GM18907 (cell line): ENCODE results near the gene GOT2.
"Not testable (repeated sequence)": the region's sequence is repeated elsewhere in the genome, so short reads cannot be mapped to it uniquely, and the experiment has no call there.

Experiments used
- ATAC-seq: cut with Tn5 transposase; IDR thresholded peaks from one replicate; pipeline ENCODE4 v1.9.1; 2021; ENCODE audit warnings: mild to moderate bottlenecking, moderate library complexity; ENCODE audit not compliant: unreplicated experiment

The GOT2 gene

DNA sequence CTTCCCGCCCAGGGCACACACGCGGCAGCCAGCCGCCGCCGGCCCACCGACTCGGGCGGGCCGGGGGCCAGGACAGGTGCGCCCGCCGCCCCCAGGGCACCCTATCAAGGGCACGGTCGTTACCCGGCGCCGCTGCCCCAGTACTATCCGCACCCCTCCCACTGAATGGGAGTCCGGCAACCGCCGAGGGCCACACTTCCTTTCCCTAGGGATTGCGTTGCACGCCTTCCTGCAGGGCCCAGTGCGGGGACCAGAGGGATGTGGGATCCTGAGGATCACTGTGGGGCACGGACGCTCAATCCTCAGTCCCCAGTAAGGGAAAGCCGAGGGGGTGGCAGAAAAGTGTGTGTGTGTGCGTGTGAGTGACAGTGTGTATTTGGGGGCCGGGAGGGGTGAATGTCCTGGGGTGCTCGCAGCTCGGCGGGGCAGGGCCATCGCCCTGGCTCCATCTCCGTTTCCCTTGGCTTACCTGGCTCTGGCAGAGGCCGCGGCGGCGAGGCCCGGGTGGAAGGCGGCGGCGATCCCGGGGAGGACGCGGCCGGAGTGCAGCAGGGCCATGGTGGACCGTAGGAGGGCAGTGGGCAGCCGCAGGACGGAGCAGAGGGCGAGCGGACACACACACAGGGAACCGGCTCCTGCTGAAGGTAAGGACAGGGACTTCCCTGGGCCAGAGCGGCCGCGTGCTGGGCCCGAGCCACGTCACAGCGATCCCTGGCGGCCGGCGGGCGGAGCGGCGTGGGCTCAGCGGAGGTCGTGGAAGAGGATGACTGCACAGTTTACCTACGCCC, at the start of gene GOT2:
Gene GOT2, minus strand, starts transcription at position 646 of the 788 bp plus-strand sequence. Its CDS starts 88 bp downstream, at position 558.
- ATAC-seq: peak; percentile 94

DNA sequence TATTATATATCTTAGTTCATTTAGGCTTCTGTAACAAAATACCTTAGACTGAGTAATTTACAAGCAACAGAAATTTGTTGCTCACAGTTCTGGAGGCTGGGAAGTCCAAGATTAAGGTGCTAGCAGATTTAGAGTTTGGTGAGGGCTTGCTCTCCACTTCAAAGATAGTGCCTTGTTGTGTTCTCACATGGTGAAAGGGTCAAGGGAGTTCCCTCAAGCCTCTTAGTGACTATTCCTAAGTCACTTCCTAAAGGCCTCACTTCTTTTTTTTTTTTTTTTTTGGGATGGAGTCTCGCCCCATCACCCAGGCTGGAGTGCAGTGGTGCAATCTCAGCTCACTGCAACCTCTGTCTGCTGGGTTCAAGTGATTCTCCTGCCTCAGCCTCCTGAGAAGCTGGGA, 45.2 kb upstream of the GOT2 start:
- ATAC-seq: not testable (repeated sequence)

DNA sequence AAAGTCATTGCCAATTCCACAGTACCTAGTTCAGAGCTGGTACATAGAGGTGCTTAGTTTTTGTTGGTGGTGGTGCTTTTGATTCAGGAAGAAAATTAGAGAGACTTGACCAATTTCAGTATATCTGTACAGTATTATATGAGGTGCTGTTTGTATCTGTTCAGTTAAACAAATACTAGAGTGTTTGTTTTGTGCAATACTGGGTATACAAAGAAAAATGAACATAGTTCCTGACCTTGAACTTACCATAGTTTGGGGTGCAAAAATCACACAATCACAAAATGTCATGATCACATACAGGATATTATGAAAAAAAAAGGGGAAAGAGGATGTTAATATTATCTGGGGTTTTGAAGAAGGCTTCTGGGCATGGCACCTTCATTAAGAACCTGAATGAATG, 39.8 kb upstream of the GOT2 start:
- ATAC-seq: no peak

DNA sequence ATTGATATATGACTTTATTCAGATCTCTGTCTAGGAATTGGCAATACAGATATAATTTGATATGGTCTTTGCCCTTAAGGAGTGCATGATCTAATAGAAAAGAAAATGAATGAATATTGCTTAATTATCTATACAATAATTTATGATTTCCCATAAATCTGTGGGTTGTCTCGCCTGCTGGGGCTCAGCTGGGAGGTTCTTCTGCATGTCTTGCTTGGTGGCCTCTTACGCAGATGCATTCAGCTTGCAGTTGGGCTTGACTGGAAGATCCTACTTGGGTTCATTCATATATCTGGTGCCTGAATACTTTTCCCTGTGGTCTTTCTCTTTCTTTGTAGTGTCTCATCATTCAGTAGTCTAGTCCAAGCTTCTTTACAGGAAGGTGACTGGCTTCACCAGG, 34.0 kb upstream of the GOT2 start:
- no peak for ATAC-seq

DNA sequence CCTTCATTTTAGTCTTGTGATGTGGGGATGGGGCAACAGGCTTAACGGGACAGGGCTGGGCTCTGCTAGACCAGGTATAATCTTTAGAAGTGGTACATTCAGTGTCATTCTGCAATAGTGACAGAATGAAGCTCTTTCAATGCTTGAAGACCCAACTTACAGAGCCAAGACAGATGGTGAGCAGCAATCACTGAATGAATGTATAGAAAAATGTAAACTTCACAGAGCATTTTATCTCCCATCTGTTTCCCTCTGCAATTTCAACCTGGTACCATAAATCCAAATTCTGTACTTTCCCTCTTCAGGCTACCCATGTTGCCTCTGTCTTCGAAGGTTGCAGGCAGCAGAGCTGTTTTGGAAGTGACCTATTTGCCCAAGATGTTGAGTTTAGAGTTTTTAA, 33.5 kb upstream of the GOT2 start:
- no peak for ATAC-seq

DNA sequence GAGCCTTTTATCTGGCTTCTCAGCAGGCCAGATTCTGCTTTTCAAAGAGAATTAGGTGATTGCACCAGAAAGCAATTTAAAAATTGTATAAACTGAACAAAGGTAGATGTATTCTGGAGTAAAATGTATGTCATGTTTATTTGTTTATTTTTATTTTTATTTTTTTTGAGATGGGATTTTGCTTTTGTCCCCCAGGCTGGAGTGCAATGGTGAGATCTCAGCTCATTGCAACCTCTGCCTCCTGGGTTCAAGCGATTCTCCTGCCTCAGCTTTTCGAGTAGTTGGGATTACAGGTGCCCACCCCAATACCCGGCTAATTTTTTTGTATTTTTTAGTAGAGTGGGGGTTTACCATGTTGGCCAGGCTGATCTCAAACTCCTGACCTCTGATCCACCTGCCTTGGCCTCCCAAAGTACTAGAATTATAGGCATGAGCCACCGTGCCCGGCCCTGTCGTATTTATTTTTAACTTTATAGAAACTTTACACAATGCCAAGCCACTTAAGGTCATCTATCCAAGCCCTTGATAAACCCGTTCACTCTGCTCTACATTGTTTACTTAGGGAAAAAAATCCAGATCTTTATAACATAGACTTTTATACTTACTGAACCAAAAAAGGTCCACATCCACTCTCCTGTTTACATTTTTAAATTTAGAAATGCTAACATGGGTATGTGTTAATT, 22.7 kb upstream of the GOT2 start:
- ATAC-seq: no peak

DNA sequence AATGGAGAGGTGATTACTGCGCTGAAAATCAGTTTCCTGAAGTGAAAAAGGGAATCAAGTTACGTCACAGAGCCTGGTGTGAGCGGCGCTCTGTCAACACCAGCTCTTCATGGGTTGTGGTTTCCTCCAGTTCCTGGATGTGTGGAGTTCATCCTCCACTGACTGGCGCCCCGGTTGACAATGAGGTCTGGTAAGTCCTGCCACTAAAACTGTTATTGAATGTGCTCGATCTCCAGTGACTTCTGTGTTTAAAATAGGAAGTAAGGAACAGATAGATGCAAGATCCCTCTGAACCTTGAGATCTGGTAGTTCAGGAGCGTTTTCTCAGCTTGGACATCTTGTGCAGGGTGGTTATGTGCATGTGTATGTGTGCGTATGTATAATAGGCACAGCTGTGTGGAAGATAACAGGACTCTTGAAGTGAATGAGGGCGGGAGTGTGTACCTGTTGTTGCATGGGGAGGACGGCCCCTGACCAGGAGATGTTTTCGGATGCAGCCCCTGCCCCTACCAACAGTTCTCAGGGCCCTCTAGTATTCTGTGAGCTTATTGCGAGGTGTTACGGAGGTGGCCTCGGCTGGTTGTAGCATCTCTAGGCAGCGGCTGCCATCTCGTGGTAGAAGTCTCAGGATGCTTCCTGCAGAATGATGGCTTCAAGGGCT, 22.0 kb upstream of the GOT2 start:
- peak; percentile 98 for ATAC-seq

DNA sequence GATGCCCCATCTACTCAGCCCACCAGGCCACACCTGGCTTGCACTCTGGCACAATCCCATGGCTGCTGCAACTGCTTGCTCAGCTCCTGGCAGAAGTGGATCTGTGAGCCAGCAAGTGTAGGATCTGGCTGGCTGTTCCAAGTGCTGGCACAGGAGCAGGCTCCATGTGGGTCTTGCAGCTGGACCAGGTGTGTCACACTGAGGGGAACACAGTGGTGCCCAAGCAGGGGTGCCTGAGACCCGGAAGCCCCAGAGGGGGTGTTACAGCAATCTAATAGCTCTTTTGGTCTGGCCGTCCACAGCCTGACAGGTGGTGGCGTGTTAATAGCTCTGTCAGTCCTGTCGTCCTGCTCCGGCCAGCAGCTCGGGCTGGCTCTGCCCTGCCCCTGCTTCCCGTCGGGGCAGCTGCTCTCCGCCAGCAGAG, 19.6 kb upstream of the GOT2 start:
- no peak for ATAC-seq

DNA sequence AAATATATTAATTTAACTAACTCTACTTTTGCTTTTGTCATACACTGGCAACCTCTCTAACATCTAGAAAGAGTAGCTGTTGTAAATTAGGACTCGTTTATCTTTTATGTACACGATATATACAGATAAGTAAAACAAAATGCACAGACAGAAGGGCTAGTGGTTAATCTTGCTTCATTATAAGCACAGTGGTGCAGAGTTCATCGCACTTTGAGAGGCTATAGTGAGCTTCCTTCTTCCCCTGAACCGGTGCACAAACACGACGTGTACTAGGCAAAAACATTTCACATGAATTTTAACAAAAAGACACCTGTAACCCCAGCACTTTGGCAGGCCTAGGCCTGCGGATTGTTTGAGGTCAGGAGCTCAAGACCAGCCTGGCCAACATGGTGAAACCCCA, 10.4 kb upstream of the GOT2 start:
- no peak for ATAC-seq

DNA sequence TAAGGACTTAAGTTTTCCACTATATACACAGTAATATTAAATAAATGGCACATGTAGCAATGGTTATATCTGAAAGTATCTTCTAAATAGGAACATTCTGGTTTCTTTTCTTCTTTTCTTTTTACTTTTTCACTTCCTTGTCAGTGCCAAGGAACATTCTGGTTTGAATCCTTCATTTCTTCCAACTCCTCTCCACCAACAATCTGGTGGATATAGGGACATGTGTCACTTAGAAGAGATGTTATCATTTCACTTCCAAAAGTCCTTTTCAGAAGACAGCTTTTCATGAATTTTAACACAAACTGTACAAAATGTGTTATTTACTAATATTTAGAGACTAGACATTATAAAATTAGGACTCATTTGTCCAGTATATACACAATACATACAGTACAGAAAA, 7.9 kb upstream of the GOT2 start:
- no peak for ATAC-seq

DNA sequence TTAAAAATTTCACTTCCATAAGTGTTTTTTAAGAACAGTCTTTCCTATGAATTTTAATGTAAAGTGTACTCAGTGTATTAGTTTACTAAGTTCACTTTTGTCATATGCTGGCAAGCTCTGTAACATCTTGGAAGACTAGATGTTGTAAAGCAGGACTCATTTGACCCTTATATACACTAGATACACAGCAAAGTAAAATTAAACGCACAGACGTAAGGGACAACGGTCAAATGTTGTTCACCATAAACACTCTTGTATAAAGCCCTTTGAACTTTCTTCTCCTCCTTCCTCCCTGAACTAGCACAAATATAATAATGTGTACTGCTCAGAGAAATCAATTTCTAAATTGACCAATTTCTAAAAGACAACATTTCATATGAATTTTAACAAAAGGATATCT, 7.0 kb upstream of the GOT2 start:
- no peak for ATAC-seq

DNA sequence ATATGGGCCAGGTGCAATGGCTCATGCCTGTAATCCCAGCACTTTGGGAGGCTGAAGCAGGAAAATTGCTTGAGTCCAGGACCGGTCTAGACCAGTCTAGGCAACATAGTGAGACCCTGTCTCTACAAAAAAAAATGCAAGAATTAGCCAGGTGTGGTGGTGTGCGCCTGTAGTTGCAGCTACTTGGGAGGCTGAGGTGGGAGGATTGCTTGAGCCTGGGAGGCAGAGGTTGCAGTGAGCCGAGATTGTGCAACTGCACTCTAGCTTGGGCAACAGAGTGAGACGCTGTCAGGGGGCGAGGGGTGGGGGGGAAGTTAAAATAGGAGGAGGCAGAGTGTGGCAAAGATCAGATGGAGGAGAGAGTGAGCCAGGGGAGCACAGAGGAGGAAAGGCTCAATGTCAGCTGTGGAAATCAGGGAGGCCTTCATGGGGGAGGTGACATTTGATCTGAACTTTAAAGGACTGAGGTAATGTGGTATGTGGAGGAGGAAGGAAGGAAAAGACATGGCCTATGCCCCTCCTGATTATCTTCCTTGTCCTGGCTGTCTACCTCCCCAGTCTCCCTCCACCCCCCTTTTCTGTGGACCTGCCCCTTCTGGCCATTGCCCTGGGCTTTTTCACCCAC, 4.7 kb upstream of the GOT2 start:
- no peak for ATAC-seq

DNA sequence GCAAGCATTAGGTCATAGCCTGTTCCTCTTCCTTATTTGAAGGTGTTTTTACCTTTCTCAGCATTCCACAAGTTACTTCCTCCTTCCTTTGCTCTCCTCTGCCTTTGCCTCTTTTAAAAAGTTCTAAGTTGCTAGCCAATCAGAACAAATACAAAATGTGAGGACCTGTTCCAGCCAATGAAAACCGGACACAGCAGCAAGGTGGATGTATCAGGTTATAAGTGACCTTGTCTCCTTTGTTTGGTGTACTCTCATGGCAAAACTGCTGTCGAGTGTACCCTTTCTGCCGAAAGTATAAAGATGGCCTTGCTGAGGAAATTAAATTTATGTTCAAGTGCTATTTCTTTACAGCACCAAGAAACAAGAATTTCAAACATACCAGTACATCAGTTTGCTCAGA, 2.2 kb upstream of the GOT2 start:
- ATAC-seq: not testable (repeated sequence)

DNA sequence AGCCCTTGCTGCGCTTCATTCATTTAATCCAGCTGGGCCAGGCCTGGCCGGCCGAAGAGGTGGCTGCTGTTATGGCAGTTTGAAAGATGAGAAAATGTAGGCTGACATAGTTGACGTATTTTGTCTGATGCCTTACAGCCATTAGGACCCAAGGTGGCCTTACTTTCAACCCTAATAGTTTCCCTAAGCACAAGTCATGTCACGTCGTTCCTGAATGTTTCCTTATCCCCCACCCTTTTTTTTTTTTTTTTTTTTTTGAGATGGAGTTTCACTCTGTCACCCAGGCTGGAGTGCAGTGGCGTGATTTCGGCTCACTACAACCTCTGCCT, 307 bp upstream of the GOT2 start:
- ATAC-seq: no peak

DNA sequence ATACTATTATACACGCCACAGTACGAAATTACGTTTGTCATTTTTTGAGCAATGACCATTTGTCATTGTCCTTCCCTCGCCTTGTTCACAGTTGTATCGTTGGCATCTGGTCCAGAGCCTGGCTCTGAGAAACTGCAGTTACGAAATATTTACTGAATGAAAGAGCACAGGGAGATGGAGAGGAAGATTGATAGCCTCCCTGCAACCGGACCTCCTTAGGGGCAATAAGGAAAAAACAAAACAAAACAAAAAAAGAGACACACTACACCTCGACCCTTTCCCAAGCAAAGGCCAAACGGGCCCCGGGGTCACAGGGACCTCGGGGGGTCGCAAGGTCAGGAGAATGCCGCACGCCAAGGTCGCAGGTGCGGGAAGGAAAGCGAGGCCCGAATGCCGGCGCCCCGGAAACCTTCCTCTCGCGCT, 857 bp downstream of the GOT2 start:
- no peak for ATAC-seq

DNA sequence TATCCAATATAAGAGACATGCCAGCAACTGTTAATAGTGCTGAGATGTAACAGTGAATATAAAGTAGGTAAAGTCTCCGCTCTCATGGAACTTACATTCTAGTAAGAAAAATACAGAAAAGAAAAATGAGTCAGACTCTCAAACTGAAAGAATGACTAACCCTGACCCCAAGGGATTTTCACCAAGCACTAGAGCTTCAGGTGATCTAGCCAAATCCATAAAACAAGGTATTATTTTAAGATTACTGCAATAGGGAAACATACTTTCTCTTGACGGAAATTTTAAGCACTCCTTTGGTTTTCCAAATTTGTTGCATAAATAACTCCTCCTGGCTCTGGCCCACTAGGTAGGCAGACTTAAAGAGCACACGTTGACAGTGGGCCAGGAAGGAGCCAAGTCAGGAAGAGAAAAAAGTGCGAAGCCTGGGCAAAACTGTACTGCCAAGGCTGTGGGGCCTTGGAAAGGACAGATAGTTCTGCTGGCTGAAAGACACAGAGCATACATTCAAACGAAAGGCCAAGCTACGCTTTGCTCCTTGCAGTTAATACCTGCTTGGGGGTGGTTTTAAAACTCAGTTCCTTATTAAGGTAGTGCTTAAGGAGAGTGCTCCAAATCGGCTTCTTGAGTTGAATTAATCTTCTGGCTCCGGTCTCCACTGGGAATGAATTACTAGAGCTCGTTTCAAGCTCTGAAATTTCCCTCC, 1.4 kb downstream of the GOT2 start:
- ATAC-seq: peak; percentile 54

DNA sequence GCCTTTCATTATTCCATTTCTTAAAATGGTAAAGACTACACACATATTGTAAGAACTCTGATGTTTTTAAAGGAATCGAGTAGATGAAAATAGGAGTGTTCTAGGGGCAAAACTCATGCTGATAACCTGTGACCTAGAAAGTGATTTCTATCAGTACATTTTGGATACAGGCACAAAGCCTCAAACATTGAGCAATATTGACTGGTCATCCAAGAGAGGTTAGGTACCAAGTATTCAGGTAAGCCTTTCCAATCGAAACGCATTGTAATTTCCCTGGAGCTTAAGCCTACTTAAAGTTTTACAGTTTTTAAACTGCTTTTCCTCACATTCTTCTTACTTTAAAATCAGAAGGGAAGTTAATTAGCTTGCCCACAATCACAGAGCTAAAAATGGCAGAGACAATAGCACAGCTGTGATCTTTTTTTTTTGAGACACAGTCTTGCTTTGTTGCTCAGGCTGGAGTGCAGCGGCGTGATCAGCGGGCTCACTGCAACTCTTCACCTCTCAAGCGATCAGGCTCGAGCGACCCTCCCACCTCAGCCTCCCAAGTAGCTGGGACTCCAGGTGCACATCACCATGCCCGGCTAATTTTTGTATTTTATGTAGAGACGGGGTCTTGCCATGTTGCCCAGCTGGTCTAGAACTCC, 3.3 kb downstream of the GOT2 start:
- ATAC-seq: no peak

DNA sequence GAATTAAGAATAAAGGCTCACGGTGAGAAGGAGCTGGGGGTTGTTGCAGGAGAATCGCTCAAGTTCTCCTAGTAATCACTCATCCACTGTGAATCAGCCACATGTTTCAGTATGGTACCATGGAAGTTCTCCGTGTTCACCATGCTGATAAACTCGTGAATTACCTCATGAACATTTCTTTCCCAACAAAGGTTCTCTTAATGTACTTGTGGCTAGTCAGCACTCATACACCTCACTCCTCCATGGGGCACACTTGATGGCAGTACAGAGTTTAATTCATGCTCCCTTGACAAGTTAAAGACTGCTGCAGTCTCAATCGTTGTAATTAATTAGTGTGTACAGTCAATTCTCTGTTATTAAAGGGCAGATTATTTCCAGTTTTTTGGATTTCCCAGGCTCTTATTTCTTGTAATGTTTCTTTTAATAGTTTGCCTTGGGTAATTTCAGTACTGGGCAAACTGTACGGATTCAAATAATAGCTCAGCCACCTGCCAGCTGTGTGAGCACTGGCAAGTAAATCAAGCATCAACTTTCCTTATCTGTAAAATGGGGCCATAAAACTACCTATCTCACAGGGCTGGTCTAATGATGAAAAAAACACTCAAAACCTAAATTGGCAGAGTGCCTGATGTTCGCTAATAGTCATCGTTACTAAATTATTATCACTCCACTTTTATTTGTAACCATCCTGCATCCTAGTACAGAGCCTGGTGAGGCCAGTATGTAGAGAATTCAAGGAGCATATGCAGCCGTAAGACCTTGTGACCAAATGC, 6.1 kb downstream of the GOT2 start:
- ATAC-seq: no peak

DNA sequence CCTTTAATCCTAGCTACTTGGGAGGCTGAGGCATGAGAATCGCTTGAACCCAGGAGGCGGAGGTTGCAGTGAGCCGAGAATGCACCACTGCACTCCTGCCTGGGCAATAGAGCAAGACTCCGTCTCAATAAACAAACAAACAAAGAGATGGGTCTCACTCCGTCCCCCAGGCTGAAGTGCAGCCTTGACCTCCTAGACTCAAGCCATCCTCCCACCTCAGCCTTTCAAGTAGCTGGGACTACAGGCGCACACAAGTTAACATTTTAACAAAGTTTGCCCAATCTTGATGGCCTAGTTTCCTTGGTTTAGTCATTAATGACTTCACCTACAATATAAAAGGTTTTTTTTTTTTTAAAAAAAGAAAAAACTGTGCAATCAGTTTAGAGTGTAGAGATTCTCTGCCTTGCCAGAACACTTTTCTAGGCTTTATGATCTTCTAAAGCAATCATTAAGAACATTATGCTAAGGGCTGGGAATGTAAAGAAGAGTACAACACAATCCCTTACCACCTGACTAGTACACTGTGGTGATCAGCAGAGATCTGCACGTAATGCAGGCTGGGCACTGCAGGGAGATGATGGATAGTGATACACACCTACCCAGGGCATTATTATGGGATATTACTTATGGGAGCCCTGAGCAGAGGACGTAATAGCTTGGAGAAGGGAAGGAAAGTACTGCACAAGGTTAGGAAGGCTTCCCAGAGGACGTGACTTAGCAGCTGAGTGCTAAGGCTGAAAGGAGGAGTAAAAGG, 6.9 kb downstream of the GOT2 start:
- no peak for ATAC-seq
